PC-9 (cell line): Measurements from ENCODE around the gene FAM114A1.

ENCODE experiments used
- CTCF ChIP-seq: fragments of 200-600 bp; sonication (generic); conservative IDR thresholded peaks from 2 replicates; pipeline ENCODE4 v1.6.1; 2017; ENCODE audit warnings: mixed run types, antibody characterized with exemption, mild to moderate bottlenecking, moderate library complexity
- EZH2 ChIP-seq: fragments of 200-600 bp; sonication (generic); IDR thresholded peaks from 2 replicates; pipeline ENCODE4 v1.8.0; 2017; ENCODE audit warnings: antibody characterized with exemption, low read depth

DNA sequence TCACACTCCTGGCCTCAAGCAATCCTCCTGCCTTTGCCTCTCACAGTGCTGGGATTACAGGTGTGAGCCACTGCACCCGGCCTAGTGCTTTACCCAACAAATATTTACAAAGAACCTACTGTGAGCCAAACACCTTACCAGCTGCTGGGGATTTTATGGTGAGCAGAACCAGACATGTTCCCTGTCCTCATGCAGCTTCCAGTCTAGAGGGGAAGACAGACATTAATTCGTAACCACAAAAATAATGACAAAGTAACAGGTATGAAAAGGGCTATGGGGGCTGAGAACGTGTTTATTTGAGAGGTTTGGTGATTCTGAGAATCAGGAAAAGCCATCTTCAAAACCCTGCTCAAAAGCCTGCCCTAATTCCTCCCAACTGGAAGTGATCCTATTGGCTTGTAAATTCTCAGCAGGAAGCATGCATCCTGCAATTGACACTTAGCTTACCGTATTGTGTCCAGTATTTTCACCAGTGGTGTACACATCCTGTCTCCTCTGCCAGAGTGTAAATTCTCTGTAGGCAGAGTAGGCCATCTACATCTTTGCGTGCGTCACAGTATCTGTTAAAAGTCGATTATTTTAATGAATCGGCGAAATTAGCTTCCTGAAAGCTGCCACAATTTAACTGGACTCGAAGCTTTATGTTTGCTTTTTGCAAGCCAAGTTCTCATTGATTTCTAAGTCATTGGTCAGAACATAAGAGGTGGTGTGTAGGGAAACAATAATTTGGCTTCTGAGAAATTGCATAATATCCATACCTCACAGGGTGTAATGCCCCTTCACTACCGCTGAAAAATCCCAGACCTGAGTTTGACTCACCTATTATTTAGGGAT, 97.6 kb downstream of the FAM114A1 start:
- no peak for TF ChIP-seq CTCF
- no peak for TF ChIP-seq EZH2
